ENCODE results near the gene TOR1A.
"Not testable (repeated sequence)": the region's sequence is repeated elsewhere in the genome, so short reads cannot be mapped to it uniquely, and the experiment has no call there.

The TOR1A gene

DNA sequence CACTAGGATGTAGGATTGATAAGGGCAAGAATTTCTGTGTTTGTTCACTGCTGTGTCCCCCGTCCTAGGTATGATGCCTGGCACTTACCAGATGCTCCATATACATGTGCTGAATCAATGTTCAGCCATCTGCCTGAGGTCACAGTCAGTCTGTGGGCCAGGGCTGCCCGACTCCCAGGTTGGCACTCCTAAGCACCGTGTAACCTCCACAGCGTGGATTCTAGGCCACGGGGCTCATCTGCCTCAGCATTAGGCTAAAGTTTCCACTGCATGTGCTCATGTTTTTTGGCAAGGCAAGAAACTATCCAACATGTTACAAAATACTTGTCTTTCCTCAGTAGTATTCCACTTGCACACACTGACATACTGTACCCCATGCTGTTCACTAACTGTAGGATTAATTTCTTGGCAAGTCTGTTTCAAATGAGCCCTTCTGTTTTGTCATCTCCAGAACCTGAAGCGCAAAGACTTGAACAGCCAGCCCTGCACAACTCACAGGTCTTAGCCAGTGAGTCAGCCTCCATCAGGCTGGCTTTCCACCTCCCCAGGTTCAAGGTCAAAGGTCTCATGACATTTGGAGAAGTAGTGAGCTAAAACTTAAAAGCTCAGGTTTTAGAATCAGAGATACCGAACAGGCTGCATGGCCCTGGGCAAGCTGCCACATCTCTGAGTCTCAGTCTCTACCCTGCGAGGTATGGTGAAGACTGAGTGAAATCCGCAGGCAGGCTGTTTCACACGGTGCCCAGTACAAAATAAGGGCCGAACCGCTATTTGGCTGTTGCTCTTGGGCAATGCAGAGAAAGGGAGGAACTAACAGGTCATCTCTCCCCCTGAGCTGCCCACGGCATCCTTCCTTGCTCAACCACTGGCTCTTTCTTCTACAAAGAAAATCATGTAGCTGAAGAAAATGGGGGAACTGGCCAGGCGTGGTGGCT lies 7.2 kb downstream of the TOR1A start:
- no peak for ATAC-seq

DNA sequence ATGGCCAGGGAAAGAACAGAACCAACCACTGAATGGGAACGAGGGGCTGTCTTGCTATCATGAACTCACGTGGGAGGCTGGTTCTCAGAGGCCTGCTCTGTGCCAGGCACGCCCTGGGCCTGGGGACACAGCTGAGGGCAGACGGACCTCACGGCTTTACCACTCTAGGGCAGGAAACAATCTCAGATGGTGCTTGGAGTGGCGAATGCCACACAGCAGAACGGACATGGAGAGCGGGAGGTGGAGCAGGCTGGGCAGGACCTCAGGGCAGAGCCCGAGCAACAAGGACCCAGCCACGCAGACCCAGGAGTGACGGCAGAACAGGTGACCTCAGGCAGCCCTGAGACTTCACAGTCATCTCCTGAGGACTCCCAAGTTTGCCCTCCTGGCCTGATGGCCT lies 8.7 kb downstream of the TOR1A start:
- ATAC-seq: no peak

DNA sequence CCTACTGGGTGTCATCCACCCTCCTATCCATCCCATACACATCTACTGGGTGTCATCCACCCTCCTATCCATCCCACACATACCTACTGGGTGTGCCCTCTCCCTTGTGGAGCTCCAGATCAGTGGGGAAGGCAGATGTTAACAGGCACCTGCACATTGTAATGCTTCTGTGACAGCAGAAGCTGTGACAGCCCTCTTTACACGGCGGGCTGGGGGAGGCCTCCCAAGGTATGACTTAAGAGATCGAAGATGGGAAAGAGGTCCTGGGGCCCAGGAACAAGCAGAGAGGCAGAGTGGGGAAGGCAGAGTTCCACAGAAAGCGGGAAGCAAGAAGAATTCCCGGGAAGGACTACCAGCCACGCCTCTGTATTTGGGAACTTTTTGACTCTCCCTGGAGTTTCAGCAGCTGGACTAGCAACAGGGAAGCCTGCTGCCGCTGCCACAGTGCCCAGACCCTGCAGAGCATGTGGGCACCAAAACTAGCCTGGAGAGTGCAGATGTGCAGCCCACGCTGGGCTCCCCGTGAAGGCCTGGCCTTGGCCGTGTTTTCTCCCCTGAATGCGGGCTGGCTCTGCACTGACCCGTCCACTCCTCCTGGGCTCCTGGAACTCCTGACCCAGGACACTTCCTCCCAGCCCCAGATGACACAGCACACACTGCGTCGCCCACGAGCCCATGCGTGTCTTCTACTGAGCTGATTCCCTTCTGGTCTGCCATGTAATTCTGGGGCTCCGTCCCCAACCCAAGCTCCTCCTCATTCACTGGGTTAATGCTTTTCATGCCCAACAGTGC lies 9.3 kb downstream of the TOR1A start:
- no peak for ATAC-seq

- no peak for ATAC-seq
Observed at GRCh38 chr9:129813661-129814060, 10.3 kb downstream of the TOR1A start.

GRCh38 chr9:129812385-129812784 lies 11.6 kb downstream of the TOR1A start:
- ATAC-seq: no peak

GRCh38 chr9:129811967-129812363 lies 12.0 kb downstream of the TOR1A start:
- peak; percentile 63 to 75 for ATAC-seq

- ATAC-seq: no peak
Observed at GRCh38 chr9:129810788-129811187, 13.1 kb downstream of the TOR1A start.

GRCh38 chr9:129810116-129810515 lies 13.8 kb downstream of the TOR1A start:
- no peak for ATAC-seq

DNA sequence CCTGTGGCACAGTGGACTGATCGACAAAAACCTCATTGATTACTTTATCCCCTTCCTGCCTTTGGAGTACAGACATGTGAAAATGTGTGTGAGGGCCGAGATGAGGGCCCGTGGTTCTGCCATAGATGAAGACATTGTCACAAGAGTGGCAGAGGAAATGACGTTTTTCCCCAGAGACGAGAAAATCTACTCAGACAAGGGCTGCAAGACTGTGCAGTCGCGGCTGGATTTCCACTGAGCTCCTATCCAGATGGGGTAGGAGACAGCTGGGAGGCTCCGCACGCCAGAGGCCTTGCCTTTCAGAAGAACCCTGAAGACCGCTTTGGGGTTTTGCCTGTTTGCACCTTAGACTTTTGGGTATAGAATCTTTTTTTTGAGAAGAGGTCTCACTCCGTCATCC lies 14.6 kb downstream of the TOR1A start:
- no peak for ATAC-seq

GRCh38 chr9:129806061-129806460 lies 17.9 kb downstream of the TOR1A start:
- no peak for ATAC-seq

DNA sequence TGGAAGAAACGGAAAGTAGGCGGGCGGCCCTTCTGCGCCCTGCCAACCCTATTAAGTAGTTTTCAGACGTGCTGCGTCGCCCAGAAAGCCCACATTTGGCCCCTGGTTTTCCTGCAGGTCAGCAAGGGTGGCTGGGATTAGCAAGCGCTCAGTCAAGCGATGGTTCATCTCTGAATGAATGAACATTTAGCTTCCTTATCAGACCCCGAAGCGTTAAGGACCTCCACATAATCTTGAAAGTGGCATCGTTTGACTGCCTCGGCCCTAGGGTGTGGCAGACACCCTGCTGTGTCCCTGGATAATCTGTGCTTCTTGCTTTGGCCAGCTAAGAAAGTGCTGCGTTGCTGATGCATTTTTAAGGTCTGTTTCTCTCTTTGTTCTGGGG lies 20.3 kb downstream of the TOR1A start:
- ATAC-seq: no peak

DNA sequence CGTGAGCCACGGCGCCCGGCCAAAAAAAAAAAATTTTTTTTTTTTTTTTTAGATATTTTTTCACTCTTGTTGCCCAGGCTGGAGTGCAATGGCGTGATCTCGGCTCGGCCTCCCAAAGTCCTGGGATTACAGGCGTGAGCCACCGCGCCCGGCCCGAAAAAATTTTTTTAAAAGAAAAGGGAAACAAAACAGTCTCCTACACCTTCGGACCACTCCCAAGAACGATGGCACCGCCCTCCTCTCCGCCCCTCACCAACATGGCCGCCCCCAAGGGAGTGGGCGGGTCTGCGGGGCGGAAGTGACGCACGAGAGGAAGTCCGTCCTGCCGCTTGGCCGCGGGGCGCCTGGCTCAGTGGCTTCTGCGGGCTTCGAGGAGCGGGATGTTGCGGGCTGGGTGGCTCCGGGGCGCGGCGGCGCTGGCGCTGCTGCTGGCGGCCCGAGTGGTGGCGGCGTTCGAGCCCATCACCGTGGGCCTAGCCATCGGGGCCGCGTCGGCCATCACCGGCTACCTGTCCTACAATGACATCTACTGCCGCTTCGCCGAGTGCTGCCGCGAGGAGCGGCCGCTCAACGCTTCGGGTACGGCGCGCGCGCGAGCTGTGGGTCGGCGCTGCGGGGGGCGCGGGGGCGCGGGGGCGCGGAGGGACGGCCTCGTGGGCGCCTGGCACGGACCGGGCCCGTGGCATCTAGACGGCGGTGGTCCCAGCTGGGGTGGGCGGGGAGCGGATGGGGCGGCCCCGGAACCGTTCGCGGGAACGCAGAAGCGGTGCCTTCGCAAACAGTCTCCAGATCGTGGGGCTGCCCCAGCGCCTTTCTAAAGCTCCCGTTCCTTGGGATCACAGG lies 20.9 kb downstream of the TOR1A start, which contains the start of gene TOR1B:
Gene TOR1B (plus strand): TSS at position 352 of the 843 bp plus-strand sequence. CDS start 29 bp downstream, at position 381.
- ATAC-seq: peak; percentile 94

DNA sequence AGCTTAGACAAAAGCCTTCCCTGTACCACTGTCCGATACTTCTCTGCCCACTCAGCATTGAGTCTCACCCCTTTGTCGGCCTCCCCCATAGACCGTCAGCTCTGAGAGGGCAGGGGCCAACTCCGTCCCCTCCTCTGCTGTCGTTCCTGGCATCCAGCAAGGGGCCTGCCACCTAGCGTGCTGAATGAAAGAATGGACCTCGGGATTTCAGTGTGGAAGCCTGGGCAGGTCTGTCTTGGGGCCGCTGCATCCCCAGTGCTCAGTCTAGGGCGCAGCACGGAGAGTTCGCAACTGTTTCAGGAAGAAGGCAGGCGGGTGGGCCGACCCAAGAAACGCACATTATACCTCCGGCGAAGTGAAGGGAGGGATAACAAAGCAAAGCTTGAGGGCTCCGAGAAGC lies 22.4 kb downstream of the TOR1A start:
- ATAC-seq: no peak

DNA sequence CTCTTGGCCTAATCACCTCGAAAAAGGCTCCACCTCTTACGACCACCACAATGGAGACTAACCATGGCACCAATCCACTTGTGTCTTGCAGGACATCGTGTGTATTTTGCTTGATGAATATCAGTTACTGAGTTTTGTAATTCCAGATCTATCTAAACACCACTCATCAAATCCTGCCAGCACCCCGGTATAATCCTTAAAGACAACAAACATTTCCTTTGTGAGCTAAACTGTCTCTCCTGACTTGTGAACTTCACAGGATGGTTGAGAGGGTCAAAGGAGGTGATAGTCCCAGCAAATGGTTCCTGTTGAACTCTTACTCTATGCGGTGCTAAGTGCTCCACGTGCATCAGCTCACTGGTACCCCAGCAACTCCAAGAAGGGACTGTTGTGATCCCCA lies 25.0 kb downstream of the TOR1A start:
- no peak for ATAC-seq

DNA sequence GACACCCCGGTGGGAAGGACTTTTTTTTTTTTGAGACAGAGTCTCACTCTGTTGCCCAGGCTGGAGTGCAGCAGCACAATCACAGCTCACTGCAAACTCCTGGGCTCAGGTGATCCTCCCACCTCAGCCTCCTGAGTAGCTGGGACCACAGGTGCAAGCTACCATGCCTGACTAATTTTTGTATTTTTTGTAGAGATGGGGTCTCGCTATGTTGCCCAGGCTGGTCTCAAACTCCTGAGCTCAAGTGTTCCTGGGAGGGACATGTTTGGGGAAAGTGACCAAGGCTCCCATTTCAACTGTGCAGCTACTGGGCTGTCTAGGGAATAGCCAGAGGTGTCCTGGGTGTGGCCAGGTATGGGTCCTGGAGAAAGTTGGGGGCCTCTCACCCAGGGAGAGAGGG lies 27.9 kb downstream of the TOR1A start:
- not testable (repeated sequence) for ATAC-seq

GRCh38 chr9:129794549-129794948 lies 29.4 kb downstream of the TOR1A start:
- no peak for ATAC-seq

- no peak for ATAC-seq
Observed at GRCh38 chr9:129786481-129786880, 37.5 kb downstream of the TOR1A start.

GRCh38 chr9:129785866-129786265 lies 38.1 kb downstream of the TOR1A start:
- no peak for ATAC-seq

- not testable (repeated sequence) for ATAC-seq
Observed at GRCh38 chr9:129784970-129785369, 39.0 kb downstream of the TOR1A start.

DNA sequence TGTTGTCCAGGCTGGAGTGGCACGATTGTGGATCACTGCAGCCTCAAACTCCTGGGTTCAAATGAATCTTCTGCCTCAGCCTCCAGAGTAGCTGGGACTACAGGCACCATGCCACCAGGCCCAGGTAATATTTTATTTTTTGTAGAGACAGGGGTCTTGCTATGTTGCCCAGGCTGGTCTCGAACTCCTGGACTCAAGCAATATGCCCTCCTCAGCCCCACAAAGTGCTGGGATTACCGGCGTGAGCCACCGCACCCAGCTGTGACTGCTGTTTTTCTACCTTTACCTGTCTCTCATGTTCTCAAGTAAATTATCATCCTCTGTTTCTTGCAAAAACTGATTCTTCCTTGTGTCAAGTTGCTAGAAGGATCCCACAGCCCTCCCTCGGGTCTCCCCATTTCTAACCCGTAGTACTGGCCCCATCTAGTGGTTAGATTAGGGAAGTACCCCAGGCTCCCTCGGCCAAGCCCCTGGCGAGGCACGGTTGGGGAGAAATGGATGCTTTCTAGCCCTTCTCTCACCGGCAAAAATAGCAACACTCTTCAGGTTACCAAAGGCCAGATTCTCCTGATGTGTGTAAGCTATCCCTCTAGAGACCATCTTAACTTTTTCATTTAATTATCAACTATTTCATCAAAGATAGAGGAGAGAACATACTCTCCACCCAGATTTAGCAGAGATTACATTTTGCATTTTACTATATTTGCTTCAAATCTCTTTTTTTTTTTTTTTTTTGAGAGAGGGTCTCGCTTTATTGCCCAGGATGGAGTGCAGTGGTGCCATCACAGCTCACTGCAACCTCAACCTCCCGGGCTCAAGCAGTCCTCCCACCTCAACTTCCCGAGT lies 40.2 kb downstream of the TOR1A start:
- peak; percentile 90 to 91 for ATAC-seq

GRCh38 chr9:129781981-129782380 lies 42.0 kb downstream of the TOR1A start:
- ATAC-seq: no peak

GRCh38 chr9:129781131-129781530 lies 42.8 kb downstream of the TOR1A start:
- ATAC-seq: no peak

Data from activated CD4-positive, CD25-positive, alpha-beta regulatory T cell treated with anti-CD3 and anti-CD28 coated beads, Interleukin-2, amount 50 U/mL, for 24 hours (primary cell).